HUES64 (cell line): ENCODE results near the gene PHF21B.
A peak's percentile ranks its signal among the peaks of the same experiment; 100 is the strongest.

Experiments
- H3K27ac ChIP-seq: 2 replicates; pipeline ENCODE4 v1.7.0; 2013; ENCODE audit warnings: low read depth, low read length, inconsistent platforms
- H3K27me3 ChIP-seq: 2 replicates; pipeline ENCODE4 v1.6.1; 2013; ENCODE audit warnings: mild to moderate bottlenecking, low read length; ENCODE audit not compliant: insufficient read depth
- H3K36me3 ChIP-seq: 2 replicates; pipeline ENCODE4 v1.6.1; 2013; ENCODE audit warnings: mild to moderate bottlenecking, low read length; ENCODE audit not compliant: insufficient read depth
- H3K4me1 ChIP-seq: 2 replicates; pipeline ENCODE4 v1.6.1; 2013; ENCODE audit warnings: mild to moderate bottlenecking, low read length, moderate library complexity; ENCODE audit not compliant: insufficient read depth
- H3K4me3 ChIP-seq: 2 replicates; pipeline ENCODE4 v1.5.1; 2013; ENCODE audit warnings: mild to moderate bottlenecking, low read length, moderate library complexity
- H3K9ac ChIP-seq: 2 replicates; pipeline ENCODE4 v1.6.1; 2013; ENCODE audit warnings: mild to moderate bottlenecking, low read depth, low read length
- H3K9me3 ChIP-seq: 2 replicates; pipeline ENCODE4 v1.6.1; 2013; ENCODE audit warnings: low read depth, low read length; ENCODE audit not compliant: insufficient read depth
- WGBS: fragments of 150-250, 120-280 bp; methylation state at CpG from one replicate; pipeline ENCODE4 v1.1.7; 2013; ENCODE audit warnings: missing lambda C conversion rate; 5-methylcytosine and 5-hydroxymethylcytosine counted together

PHF21B gene

GRCh38 chr22:44891293-44891747 is 118.5 kb downstream of the PHF21B start:
- 96% methylated on average over 10 of the region's 11 CpGs for WGBS
- Histone ChIP-seq H3K36me3 (peaks cover 47% of the 10 kb centered on the region), H3K4me1 (peaks cover 6% of the 10 kb centered on the region; the same call in 1 of the 2 replicates), H3K27me3 (no peaks in the 10 kb centered on the region), H3K4me3 (no peak overlapping the region), H3K27ac (no peak overlapping the region), H3K9ac (no peak overlapping the region), H3K9me3 (no peaks in the 10 kb centered on the region)

GRCh38 chr22:44890416-44891292 is 119.2 kb downstream of the PHF21B start:
- Histone ChIP-seq H3K27me3 (no peaks in the 10 kb centered on the region), H3K4me1 (peaks cover 6% of the 10 kb centered on the region; the same call in 1 of the 2 replicates), H3K9ac (no peak overlapping the region), H3K4me3 (no peak overlapping the region), H3K9me3 (no peaks in the 10 kb centered on the region), H3K27ac (no peak overlapping the region), H3K36me3 (peaks cover 45% of the 10 kb centered on the region)
- 93% methylated on average over 20 of the region's 20 CpGs for WGBS

GRCh38 chr22:44889255-44889878 is 120.4 kb downstream of the PHF21B start:
- H3K4me3 ChIP-seq, result no peak overlapping the region
- no peak overlapping the region for H3K9ac ChIP-seq
- H3K27me3 ChIP-seq, result no peaks in the 10 kb centered on the region
- peaks cover 6% of the 10 kb centered on the region; the same call in 1 of the 2 replicates for H3K4me1 ChIP-seq
- WGBS, result 87% methylated on average over 14 of the region's 14 CpGs
- H3K27ac ChIP-seq, result no peak overlapping the region
- no peaks in the 10 kb centered on the region for H3K9me3 ChIP-seq
- peaks cover 47% of the 10 kb centered on the region for H3K36me3 ChIP-seq

GRCh38 chr22:44888491-44889254 is 121.1 kb downstream of the PHF21B start:
- H3K36me3 ChIP-seq, result peaks cover 48% of the 10 kb centered on the region
- H3K9me3 ChIP-seq, result no peaks in the 10 kb centered on the region
- 69% methylated on average over 14 of the region's 14 CpGs for WGBS
- H3K4me3 ChIP-seq, result no peak overlapping the region
- H3K27ac ChIP-seq, result peak overlapping the region; percentile 23; the same call in 1 of the 2 replicates
- no peak overlapping the region; the same call in 1 of the 2 replicates for H3K9ac ChIP-seq
- peaks cover 6% of the 10 kb centered on the region; the same call in 1 of the 2 replicates for H3K4me1 ChIP-seq
- no peaks in the 10 kb centered on the region for H3K27me3 ChIP-seq

GRCh38 chr22:44887941-44888366 is 121.9 kb downstream of the PHF21B start:
- Histone ChIP-seq H3K27ac (no peak overlapping the region), H3K9me3 (no peaks in the 10 kb centered on the region), H3K36me3 (peaks cover 47% of the 10 kb centered on the region), H3K9ac (no peak overlapping the region), H3K4me3 (no peak overlapping the region), H3K27me3 (no peaks in the 10 kb centered on the region), H3K4me1 (peaks cover 6% of the 10 kb centered on the region; the same call in 1 of the 2 replicates)
- WGBS, result 94% methylated on average over 16 of the region's 16 CpGs

- peaks cover 46% of the 10 kb centered on the region for H3K36me3 ChIP-seq
- WGBS, result 97% methylated on average over 14 of the region's 14 CpGs
- H3K27me3 ChIP-seq, result no peaks in the 10 kb centered on the region
- no peak overlapping the region for H3K9ac ChIP-seq
- H3K27ac ChIP-seq, result no peak overlapping the region
- peaks cover 6% of the 10 kb centered on the region; the same call in 1 of the 2 replicates for H3K4me1 ChIP-seq
- H3K4me3 ChIP-seq, result no peak overlapping the region
- no peaks in the 10 kb centered on the region for H3K9me3 ChIP-seq
Observed at GRCh38 chr22:44885806-44886360, 123.9 kb downstream of the PHF21B start.

GRCh38 chr22:44884968-44885805 is 124.6 kb downstream of the PHF21B start:
- no peak overlapping the region for H3K27ac ChIP-seq
- peaks cover 6% of the 10 kb centered on the region; the same call in 1 of the 2 replicates for H3K4me1 ChIP-seq
- no peak overlapping the region for H3K9ac ChIP-seq
- no peaks in the 10 kb centered on the region for H3K27me3 ChIP-seq
- peaks cover 42% of the 10 kb centered on the region for H3K36me3 ChIP-seq
- 93% methylated on average over 18 of the region's 18 CpGs for whole genome bisulfite sequencing
- H3K4me3 ChIP-seq, result no peak overlapping the region
- H3K9me3 ChIP-seq, result no peaks in the 10 kb centered on the region

GRCh38 chr22:44884562-44884961 is 125.2 kb downstream of the PHF21B start:
- Histone ChIP-seq H3K9ac (no peak overlapping the region), H3K4me1 (peaks cover 6% of the 10 kb centered on the region; the same call in 1 of the 2 replicates), H3K27me3 (no peaks in the 10 kb centered on the region), H3K4me3 (no peak overlapping the region), H3K27ac (no peak overlapping the region), H3K36me3 (peaks cover 43% of the 10 kb centered on the region), H3K9me3 (no peaks in the 10 kb centered on the region)
- WGBS, result 94% methylated on average over 1 of the region's 1 CpG

- Histone ChIP-seq H3K9me3 (no peaks in the 10 kb centered on the region), H3K9ac (no peak overlapping the region), H3K36me3 (peaks cover 43% of the 10 kb centered on the region), H3K4me3 (no peak overlapping the region), H3K27me3 (no peaks in the 10 kb centered on the region), H3K27ac (no peak overlapping the region), H3K4me1 (no peaks in the 10 kb centered on the region)
- WGBS, result 90% methylated on average over 12 of the region's 12 CpGs
Observed at GRCh38 chr22:44883011-44883421, 126.8 kb downstream of the PHF21B start.
